SKM-1 treated with dmso at 0.1 percent for 144 hours (cell line): ENCODE data around the gene CHRNB1.

ENCODE experiments used
- DNase-seq: peaks from one replicate; lab custom pipeline; 2025; ENCODE audit not compliant: unreplicated experiment; lab: John Stamatoyannopoulos, UW

The CHRNB1 gene

DNA sequence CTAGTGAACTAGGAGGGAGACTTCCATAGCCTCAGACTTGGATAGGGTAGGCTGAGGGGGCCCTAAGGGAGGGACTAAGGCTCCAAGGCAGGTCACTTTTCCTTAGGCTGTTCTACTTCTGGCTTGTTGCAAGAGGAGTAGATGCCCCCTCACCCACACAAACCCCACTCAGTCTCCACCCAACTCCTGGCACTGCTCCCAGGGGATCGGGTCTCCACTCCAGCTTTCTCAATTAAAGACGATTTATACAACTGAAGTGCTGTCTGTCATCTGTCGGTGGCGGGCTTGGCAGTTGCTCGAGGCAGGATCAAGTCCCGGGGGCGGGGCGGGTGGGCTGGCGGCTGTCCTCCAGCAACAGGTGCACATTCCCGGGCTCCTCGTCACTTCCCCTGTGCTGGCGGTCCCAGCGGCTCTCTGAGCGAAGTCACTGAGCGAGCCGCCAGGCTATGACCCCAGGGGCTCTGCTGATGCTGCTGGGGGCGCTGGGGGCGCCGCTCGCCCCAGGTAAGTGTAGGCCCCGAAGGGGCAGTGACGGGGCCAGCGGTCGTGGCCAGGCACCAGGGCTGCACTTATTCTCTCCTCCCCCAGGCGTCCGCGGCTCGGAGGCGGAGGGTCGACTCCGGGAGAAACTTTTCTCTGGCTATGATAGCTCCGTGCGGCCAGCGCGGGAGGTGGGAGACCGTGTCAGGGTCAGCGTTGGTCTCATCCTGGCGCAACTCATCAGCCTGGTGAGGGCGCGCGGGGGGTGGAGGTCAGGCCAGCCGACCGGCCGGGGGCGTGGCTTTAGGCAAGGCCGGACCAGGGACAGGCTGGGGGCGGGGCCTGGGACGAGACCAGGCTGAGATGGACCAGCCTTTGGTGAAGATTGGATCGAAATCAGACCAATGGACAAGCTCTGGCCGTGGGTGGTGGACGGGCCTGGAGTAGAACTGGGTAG, at the start of gene CHRNB1:
CHRNB1 (plus strand) TSS at position 380 of the 937 bp plus-strand sequence; CDS start at position 447, 67 bp downstream.
- DNase-seq, result no peak

DNA sequence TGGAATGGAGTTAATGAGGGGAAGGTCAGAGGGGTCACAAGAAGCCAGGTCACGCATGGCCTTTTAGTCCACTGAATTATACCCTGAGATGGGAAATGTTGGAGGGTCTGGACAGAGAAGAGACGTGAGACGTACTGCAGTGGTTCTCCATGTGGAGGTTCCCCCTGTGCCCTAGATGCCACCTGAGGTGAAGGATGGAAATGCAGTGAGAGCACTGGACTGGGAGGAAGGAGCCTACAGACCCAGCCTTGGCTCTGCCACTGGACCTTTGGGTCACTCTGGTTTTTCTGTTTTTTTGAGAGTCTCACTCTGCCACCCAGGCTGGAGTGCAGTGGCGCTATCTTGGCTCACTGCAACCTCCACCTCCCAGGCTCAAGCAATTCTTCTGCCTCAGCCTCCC, 48.7 kb upstream of the CHRNB1 start:
- no peak for DNase-seq

GRCh38 chr17:7398612-7399011, 46.2 kb upstream of the CHRNB1 start:
- no peak for DNase-seq

DNA sequence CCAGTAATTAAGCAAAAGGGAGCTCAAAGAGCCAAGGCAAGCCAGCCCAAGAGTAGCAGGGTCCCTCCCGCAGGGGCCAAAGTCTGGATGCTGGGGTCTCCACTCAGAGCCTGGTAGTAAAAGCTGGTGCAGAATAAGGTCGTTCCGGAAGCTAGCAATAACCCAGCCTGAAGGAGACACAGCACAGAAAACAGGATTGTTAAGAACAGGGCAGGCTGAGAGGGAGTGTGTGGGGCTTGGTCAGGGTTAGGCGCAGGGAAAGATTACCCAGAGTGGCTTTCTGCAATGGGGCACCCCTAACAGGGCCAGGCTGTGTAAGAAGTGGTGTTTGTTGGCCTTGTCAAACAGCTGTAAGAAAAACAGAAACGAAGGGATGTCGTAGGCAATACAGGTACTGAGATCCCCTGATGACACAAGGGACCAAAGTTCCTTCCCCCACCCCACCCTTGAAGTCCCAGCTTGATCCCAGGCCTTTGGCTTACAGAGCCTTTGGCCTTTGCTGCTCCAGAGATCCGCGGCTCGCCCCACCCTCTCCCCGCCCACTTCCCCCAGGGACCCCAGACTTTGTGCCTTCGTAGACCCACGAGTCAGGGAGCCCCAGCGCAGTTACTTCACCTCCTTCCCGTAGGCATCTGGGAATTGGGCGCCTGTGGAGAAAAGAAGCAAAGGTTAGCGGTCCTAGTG, 41.7 kb upstream of the CHRNB1 start:
- no peak for DNase-seq

GRCh38 chr17:7403727-7403976, 41.2 kb upstream of the CHRNB1 start:
- DNase-seq, result no peak

DNA sequence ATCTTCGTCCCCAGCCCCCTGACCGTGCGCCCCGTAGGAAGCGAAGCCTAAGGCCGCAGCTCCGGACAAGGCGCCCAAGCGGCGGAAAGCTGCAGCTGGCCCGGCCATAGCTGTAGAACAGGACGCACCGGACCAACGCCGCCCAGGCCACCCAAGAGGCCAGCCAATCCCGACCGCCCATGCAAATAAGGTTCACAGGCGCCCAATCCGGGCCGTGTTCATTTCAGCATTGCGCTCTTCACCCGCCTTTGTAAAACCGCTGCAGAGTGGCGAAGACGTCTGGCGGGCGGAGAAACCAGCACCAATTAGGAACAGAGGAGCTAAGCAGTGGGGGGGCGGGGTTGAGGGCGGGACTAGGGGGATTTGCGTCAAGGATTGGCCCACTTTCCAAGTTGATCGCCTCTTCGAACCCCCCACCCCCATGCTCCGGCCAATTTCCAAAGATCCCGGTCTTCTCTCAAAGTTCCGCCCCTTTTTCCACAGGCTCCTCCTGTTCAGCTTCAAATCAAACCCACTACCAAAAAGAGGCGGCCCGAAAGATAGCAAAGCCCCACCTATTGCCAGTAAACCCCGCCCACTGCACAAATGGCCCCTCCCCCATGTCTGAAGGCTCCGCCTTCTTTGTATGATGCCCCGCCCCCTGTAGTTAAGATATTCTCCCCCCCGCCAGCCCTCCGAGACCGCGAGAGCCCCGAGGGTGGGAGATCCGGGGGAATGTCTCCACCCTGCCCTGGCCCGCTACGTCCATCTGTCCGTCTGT, 40.7 kb upstream of the CHRNB1 start, which contains the start of gene TMEM256:
TMEM256 (minus strand) TSS at position 121 of the 760 bp plus-strand sequence; CDS start at position 108, 13 bp downstream.
- peak; percentile 81 for DNase-seq

GRCh38 chr17:7404737-7405349, 40.0 kb upstream of the CHRNB1 start:
- DNase-seq, result no peak

GRCh38 chr17:7405350-7406234, 39.3 kb upstream of the CHRNB1 start:
- no peak for DNase-seq

GRCh38 chr17:7406235-7406825, 38.5 kb upstream of the CHRNB1 start:
- DNase-seq, result no peak

DNA sequence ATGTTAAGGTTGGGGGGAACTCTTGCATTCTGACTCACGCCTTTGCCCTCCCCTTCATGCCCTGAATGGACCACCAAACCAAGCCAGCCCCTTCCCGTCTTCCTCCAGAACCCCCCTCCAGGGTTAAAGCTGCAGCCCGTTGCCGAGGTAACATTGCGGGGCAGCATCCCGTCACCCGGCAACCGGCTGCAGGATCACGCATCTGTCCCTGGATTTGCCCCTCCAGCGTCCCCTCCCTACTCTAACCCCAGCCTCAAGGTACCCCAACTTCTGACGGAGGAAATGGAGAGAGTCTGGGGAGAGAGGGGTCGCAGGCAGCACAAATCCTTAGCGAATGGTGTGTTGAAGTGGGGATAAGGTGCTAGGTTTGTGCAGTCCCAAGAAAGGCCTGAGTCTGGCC, 37.8 kb upstream of the CHRNB1 start:
- DNase-seq, result no peak

GRCh38 chr17:7407485-7408251, 37.2 kb upstream of the CHRNB1 start, which contains the start of gene NLGN2:
NLGN2 (plus strand) TSS chr17:7407845; CDS start chr17:7408256, 411 bp downstream.
- no peak for DNase-seq

GRCh38 chr17:7408252-7408727, 36.6 kb upstream of the CHRNB1 start:
- no peak for DNase-seq

- DNase-seq, result no peak
Observed at GRCh38 chr17:7408863-7409262, 36.0 kb upstream of the CHRNB1 start.

GRCh38 chr17:7409716-7410115, 35.1 kb upstream of the CHRNB1 start:
- DNase-seq, result no peak

- DNase-seq, result no peak
Observed at GRCh38 chr17:7410634-7411426, 34.0 kb upstream of the CHRNB1 start.

- DNase-seq, result no peak
Observed at GRCh38 chr17:7411427-7411750, 33.5 kb upstream of the CHRNB1 start.

GRCh38 chr17:7413346-7413985, 31.4 kb upstream of the CHRNB1 start:
- no peak for DNase-seq

- no peak for DNase-seq
Observed at GRCh38 chr17:7414837-7415236, 30.0 kb upstream of the CHRNB1 start.
